Stimulated activated CD4-positive, alpha-beta T cell treated with anti-CD3 and anti-CD28 coated beads, Interleukin-15, amount 100 ng/mL, for 1 hour (primary cell): ENCODE results near the gene WNT7A.

ENCODE experiments used
- DNase-seq, 2 donors: peaks; one replicate each; pipeline ENCODE4 v3.0.0-alpha.2; 2020; ENCODE audit warnings: low read depth in 1 of 2, low spot score in 1 of 2

The WNT7A gene

DNA sequence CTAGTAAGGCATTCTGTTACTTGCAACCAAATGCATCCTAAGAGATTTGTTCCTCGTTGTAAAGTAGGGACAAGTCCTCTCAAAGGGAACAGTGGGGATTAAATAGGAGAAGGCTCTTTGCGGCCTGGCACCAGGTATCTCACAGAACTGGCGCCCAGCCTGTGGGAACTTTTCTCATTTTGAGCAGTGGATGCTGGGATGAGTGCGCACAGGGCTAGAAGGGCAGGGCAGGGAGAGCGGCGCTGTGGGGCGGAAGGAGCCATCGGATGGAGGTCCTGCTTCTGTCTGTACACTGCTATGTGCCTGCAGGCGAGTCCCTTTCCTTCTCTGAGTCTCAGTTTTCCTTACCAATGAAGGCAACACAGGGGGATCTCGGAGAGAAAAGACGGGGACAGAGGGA, 50.6 kb downstream of the WNT7A start:
- no peak for DNase-seq

DNA sequence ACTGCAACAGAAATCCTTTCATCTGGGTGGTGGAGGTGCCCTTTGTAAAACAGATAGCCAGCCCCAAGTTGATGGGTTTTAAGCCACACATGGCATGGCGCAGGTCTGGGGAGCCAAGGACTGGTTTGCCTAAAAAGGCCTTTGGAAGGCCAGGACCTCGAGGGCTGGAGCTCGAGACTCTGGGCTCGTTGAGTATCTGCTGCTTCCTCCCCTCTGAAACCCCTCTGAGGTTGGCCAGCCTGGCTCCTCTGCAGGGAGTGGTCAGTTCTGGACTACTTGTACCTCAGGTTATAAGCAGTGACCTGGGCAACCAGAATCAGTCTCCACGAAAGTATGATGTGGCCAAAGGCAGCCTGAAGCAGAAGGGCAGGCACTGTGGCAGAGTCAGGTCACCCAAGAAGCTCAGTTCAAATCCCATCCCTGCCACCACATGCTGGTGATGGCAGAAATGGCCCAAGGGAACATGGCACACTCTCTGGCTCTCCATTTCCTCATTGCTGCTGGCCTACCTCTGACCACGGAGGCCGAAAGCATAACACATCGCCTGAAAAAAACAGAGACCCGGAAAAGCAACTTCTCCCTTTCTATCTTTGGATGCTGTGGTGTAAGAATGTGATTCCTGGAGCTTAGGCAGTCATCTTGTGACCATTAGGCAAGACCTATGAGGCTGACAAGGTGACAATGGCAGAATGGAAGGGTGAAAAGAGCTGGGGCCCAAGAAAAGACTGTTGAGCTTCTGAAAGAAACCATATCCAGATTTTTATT, 51.2 kb downstream of the WNT7A start:
- no peak for DNase-seq

DNA sequence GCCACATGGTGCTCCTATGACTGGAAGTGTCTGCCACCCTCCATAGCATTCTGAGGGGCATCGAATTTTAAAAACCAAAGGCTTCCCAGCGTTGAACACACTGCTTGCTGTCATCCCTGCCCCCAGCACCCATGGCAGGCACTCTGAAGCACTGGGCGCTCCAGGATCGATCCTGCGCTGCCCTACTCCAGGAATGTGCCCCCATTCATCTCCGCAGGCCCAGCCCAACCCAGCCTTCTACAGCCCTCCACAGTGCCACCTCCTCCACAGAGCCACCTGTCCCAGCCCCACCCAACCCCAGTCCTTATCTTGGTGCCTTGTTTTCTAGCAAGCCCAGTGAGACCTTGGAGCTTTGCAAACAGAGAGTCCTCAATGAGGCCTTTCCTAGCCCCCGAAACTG, 52.2 kb downstream of the WNT7A start:
- no peak for DNase-seq

- no peak for DNase-seq
Observed at GRCh38 chr3:13827256-13827655, 52.6 kb downstream of the WNT7A start.

GRCh38 chr3:13826672-13827071, 53.2 kb downstream of the WNT7A start:
- no peak for DNase-seq

DNA sequence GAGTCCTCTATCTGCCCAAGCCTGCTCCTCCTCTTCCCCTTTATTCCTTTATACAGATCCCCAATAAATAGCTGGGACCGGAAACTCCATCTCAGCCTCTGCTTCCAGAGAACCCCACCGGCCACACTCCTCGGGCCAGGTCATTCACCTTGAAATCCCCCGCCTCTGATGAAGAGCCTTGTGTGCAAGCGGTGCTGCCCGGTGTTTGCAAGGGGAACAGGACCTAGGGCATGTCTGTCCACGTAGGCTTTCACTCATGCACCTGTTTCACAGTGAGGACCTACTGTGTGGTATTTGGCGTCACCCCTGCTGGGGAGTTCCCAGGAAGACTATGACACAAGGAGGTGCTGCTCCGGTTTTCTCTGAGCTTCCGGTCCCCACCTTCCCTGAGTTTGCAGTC, 54.0 kb downstream of the WNT7A start:
- DNase-seq, result no peak

- no peak for DNase-seq
Observed at GRCh38 chr3:13825311-13825579, 54.6 kb downstream of the WNT7A start.

DNA sequence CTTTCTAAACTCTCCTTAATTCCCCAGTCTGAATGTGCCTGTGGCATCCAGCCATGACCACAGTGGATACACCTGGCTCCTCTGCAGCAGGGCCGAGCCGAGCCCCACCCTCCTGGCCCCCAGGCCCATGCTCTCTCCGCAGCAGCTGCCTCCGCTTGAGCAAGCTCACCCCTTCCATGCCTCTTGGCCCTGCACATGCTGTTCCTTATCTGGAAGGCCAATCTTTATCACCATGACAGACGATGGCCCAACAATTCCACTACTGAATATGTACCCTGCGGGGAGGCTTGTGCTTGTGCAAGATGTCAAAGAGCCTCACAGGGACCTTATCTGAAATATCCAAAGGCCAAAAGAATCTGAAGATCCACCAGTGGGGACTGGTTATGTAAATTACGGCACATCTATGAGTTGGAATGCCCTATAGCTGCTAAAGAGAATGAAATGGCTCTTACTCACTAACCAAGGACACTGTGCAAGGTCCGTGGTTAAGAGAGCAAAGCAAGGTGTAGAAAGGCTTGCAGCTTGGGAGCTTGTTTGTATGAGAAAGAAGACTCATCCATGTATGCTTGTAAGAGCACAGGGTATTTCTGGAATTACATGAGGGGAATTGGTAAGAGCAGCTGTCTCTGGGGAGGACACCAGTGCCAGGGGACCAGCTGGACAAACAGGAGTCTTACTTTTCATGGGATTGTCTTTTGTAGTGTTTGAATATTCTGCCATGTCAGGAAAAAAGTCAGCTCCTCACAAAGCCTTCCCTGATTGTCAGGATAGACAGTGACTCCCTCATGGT, 55.2 kb downstream of the WNT7A start:
- DNase-seq, result no peak

GRCh38 chr3:13823692-13824091, 56.2 kb downstream of the WNT7A start:
- no peak for DNase-seq

- no peak for DNase-seq
Observed at GRCh38 chr3:13822871-13823585, 56.8 kb downstream of the WNT7A start.

DNA sequence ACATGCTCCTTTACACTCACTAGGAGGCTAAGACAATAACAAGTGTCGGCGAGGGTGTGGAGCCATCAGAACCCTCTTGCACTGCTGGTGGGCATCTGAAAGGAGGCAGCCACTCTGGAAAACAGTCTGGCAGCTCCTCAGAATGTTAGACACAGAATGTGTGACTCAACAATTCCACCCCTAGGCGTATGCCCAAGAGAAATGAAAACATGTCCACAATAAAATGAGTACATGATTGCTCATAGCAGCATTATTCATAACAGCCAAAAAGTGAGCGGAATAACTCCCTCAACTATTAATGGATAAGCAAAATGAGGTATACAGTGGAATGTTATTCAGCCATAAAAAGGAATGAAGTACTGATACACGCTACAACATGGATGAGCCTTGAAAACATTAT, 57.8 kb downstream of the WNT7A start:
- no peak for DNase-seq

GRCh38 chr3:13821126-13821525, 58.7 kb downstream of the WNT7A start:
- DNase-seq, result no peak

- DNase-seq, result no peak
Observed at GRCh38 chr3:13818919-13819318, 61.0 kb downstream of the WNT7A start.

DNA sequence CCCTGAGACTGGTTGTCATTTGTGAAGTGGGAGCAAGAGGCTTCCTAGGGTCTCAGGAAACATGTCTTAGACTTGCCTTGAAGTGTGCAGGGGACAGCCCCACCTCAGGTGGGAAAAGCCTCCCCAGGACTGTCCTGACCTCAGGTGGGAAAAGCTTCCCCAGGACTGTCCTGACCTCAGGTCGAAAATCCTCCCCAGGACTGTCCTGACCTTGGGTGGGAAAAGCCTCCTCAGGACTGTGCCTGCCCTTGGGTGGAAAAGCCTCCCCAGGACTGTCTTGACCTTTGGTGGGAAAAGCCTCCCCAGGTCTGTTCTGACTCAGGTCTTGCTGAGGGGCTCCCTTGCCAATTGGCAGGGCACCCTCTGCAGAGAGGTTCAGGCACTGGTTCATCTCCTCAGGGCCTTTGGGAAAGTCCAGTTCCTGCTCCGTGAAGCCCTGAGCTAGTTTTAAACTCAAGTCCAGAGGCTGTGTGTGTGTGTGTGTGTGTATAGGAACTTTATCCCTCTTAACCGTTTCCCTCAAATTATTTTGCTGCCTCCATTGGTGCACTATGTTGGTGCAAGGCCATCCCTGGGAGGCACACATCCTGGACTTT, 64.7 kb downstream of the WNT7A start:
- no peak for DNase-seq

GRCh38 chr3:13812034-13812471, 67.8 kb downstream of the WNT7A start:
- DNase-seq, result no peak

DNA sequence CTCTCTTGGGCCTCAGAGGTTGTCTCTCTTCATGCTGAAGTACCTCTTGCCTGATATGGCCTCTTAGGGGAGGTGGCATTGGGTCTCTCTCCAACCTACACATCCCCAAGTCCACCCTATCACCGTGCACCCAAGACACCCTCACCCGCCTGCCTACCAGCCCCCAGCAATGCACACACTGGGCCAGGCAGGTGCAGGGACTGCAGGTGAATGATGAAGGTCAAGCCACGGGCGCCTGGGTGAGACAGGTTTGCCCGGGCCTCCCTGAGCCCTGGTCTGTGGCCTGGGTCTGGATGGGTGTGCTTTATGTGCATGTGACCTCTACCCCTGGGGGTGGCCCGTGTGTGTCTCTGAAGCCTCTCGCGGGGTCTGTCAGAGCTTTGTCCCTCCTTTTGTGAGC, 68.3 kb downstream of the WNT7A start:
- DNase-seq, result no peak

DNA sequence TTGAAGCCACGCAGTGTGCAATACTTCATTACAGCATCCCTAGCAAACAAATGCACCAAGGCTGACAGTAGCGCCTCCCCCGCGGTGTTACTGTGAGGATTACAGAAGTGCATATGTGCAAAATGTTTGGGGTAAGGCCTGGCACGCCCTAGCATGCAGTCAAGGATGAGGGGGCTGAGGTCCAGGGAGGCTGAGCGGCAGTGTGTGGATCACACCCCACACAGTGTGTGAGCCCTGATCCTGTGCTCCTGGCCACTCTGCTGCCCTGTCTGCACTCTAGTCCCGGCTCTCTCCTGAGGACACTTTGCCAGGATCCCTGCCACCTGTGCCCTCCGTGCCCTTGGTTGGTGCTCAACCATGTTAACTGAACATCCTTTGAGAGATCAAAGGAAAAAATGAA, 71.3 kb downstream of the WNT7A start:
- no peak for DNase-seq

GRCh38 chr3:13801361-13802204, 78.3 kb downstream of the WNT7A start:
- DNase-seq, result no peak

- no peak for DNase-seq
Observed at GRCh38 chr3:13800064-13800463, 79.8 kb downstream of the WNT7A start.

- DNase-seq, result no peak
Observed at GRCh38 chr3:13798401-13798800, 81.5 kb downstream of the WNT7A start.
